Natural killer cell (primary cell): ENCODE data around the gene CCDC88A. TPM values are rescaled to one million over a fixed set of nuclear protein-coding genes. Genes with fewer than 3 reads are reported as not detected.

Source experiments
- ATAC-seq, 3 donors: fragments of 150-1000 bp in 2 of 3; fragments of 200-7000 bp in 1 of 3; cut with Tn5 transposase; 1 replicate in 1 of 3; 2 replicates in 2 of 3; pipeline ENCODE4 v1.10.0; 2021; ENCODE audit warnings: mild to moderate bottlenecking in 2 of 3, moderate library complexity in 2 of 3
- DNase-seq, 2 donors: peaks; one replicate each; pipeline versions ENCODE4 v3.0.0 to v3.0.0-alpha.2; 2013 to 2021; ENCODE audit warnings: mixed read lengths in 1 of 2
- H3K27ac ChIP-seq: one replicate; pipeline ENCODE4 v1.5.1; 2013; ENCODE audit warnings: mild to moderate bottlenecking, low read length
- H3K27me3 ChIP-seq: one replicate; pipeline ENCODE4 v1.6.1; 2013; ENCODE audit warnings: low read length; ENCODE audit not compliant: control insufficient read depth, insufficient read depth
- H3K36me3 ChIP-seq: one replicate; pipeline ENCODE4 v1.6.1; 2013; ENCODE audit warnings: low read length; ENCODE audit not compliant: control insufficient read depth, insufficient read depth
- H3K4me1 ChIP-seq: one replicate; pipeline ENCODE4 v1.6.1; 2013; ENCODE audit warnings: low read length; ENCODE audit not compliant: control insufficient read depth, insufficient read depth
- H3K4me3 ChIP-seq: one replicate; pipeline ENCODE4 v1.5.1; 2013; ENCODE audit warnings: low read length
- H3K9me3 ChIP-seq: one replicate; pipeline ENCODE4 v1.6.1; 2013; ENCODE audit warnings: low read length; ENCODE audit not compliant: control insufficient read depth, insufficient read depth
- H3K27ac Mint-ChIP-seq, 2 donors: one replicate each; pipeline ENCODE4 v1.8.0; 2022; ENCODE audit warnings: mild to moderate bottlenecking in 2 of 2, mixed read lengths in 2 of 2, moderate library complexity in 1 of 2
- H3K27me3 Mint-ChIP-seq, 2 donors: one replicate each; pipeline ENCODE4 v1.8.0; 2022; ENCODE audit warnings: low read depth in 2 of 2, mixed read lengths in 2 of 2
- H3K36me3 Mint-ChIP-seq: one replicate; pipeline ENCODE4 v1.8.0; 2022; ENCODE audit warnings: mixed read lengths
- H3K4me1 Mint-ChIP-seq, 2 donors: one replicate each; pipeline ENCODE4 v1.8.0; 2022; ENCODE audit warnings: mixed read lengths in 2 of 2
- H3K4me3 Mint-ChIP-seq: one replicate; pipeline ENCODE4 v1.8.0; 2022; ENCODE audit warnings: mild to moderate bottlenecking, moderate library complexity, mixed read lengths
- H3K9me3 Mint-ChIP-seq, 2 donors: one replicate each; pipeline ENCODE4 v1.8.0; 2022; ENCODE audit warnings: mixed read lengths in 2 of 2
- CTCF ChIP-seq: fragments of 200-600 bp; IDR thresholded peaks from one replicate; pipeline ENCODE4 v1.8.0; 2022; ENCODE audit warnings: antibody characterized with exemption
- WGBS: methylation state at CpG from one replicate; pipeline ENCODE4 v1.1.7; 2013; ENCODE audit warnings: missing lambda C conversion rate; ENCODE audit not compliant: insufficient coverage; 5-methylcytosine and 5-hydroxymethylcytosine counted together
- intact Hi-C: fragments of 100-400 bp; cut with micrococcal nuclease; formaldehyde crosslinking; loops from one replicate; pipeline ENCODE4 v1.14.2; 2022
- total RNA-seq, 4 donors: library from RNA; stranded (reverse); fragments of 120-200 nt in 1 of 4; gene quantifications; one replicate each; pipeline versions ENCODE4 v1.2.3 to v1.2.4, GENCODE V29; 2013 to 2022

The CCDC88A gene
- total RNA-seq, 3 donors from 2014 or later (not counting 1 experiment from before 2014, with no cell fraction given), result 20.4 to 39.0 (median 26.4) TPM

GRCh38 chr2:55439101-55439397 is 19.4 kb upstream of the CCDC88A start:
- no peaks in the 10 kb centered on the region for H3K9me3 ChIP-seq
- intact Hi-C loops, result no loop called here
- ATAC-seq, result no peak

GRCh38 chr2:55438391-55439100 is 18.9 kb upstream of the CCDC88A start:
- Mint-ChIP-seq H3K4me1 (no peaks in the 10 kb centered on the region), H3K36me3 (no peaks in the 10 kb centered on the region), H3K27ac (no peak overlapping the region), H3K27me3 (peaks cover 0 to 5% of the 10 kb centered on the region in 2 donors), H3K4me3 (peak overlapping the region; percentile 42), H3K9me3 (no peaks in the 10 kb centered on the region)
- H3K4me1 ChIP-seq, result no peaks in the 10 kb centered on the region
- ATAC-seq (no peak), DNase-seq (no peak)
- WGBS, result 84% methylated on average over 8 of the region's 8 CpGs
- no peaks in the 10 kb centered on the region for H3K9me3 ChIP-seq
- H3K36me3 ChIP-seq, result no peaks in the 10 kb centered on the region
- no peaks in the 10 kb centered on the region for H3K27me3 ChIP-seq
- intact Hi-C loops, result no loop called here
- TF ChIP-seq CTCF, result no peak
- H3K4me3 ChIP-seq, result no peak overlapping the region
- H3K27ac ChIP-seq, result no peak overlapping the region

More at GRCh38 chr2:55439101-55439397, 19.4 kb upstream of the CCDC88A start:
- no peaks in the 10 kb centered on the region for H3K4me1 Mint-ChIP-seq
- H3K27me3 Mint-ChIP-seq, result peaks cover 0 to 6% of the 10 kb centered on the region in 2 donors
- peak overlapping the region; percentile 42 for H3K4me3 Mint-ChIP-seq
- TF ChIP-seq CTCF, result no peak
- H3K36me3 Mint-ChIP-seq, result no peaks in the 10 kb centered on the region
- Histone ChIP-seq H3K36me3 (no peaks in the 10 kb centered on the region), H3K4me3 (no peak overlapping the region), H3K27ac (no peak overlapping the region), H3K27me3 (no peaks in the 10 kb centered on the region), H3K4me1 (no peaks in the 10 kb centered on the region)
- no peak for DNase-seq
- H3K27ac Mint-ChIP-seq, result no peak overlapping the region
- H3K9me3 Mint-ChIP-seq, result no peaks in the 10 kb centered on the region
- 100% methylated on average over 1 of the region's 1 CpG for WGBS

GRCh38 chr2:55437515-55438390 is 18.1 kb upstream of the CCDC88A start:
- Histone ChIP-seq H3K4me3 (no peak overlapping the region), H3K9me3 (no peaks in the 10 kb centered on the region), H3K27me3 (no peaks in the 10 kb centered on the region), H3K36me3 (no peaks in the 10 kb centered on the region), H3K27ac (no peak overlapping the region), H3K4me1 (no peaks in the 10 kb centered on the region)
- Mint-ChIP-seq H3K27me3 (no peaks in the 10 kb centered on the region), H3K9me3 (no peaks in the 10 kb centered on the region), H3K4me3 (no peak overlapping the region), H3K27ac (no peak overlapping the region), H3K36me3 (no peaks in the 10 kb centered on the region), H3K4me1 (no peaks in the 10 kb centered on the region)
- 93% methylated on average over 9 of the region's 9 CpGs for WGBS
- ATAC-seq (no peak), DNase-seq (no peak)
- TF ChIP-seq CTCF, result no peak
- intact Hi-C loops, result no loop called here
